HEK293T (cell line): ENCODE measurements around the gene CCDC40.

Experiments used
- ARNT ChIP-seq: fragments of 450-650 bp; IDR thresholded peaks from 2 replicates; pipeline ENCODE4 v1.6.1; 2017; ENCODE audit warnings: mild to moderate bottlenecking
- BHLHE40 ChIP-seq: fragments of 450-650 bp; IDR thresholded peaks from 2 replicates; pipeline ENCODE4 v1.6.1; 2016; ENCODE audit warnings: mild to moderate bottlenecking, moderate library complexity, borderline replicate concordance
- ELF4 ChIP-seq: fragments of 450-650 bp; IDR thresholded peaks from 2 replicates; pipeline ENCODE4 v1.6.1; 2017; ENCODE audit warnings: antibody characterized with exemption
- FOXA1 ChIP-seq: fragments of 450-650 bp; IDR thresholded peaks from 2 replicates; pipeline ENCODE4 v1.6.1; 2016; ENCODE audit warnings: mild to moderate bottlenecking
- FOXK2 ChIP-seq: fragments of 450-650 bp; IDR thresholded peaks from 2 replicates; pipeline ENCODE4 v1.6.1; 2016; ENCODE audit warnings: mild to moderate bottlenecking
- FOXM1 ChIP-seq: fragments of 450-650 bp; IDR thresholded peaks from 2 replicates; pipeline ENCODE4 v1.6.1; 2017; ENCODE audit warnings: mild to moderate bottlenecking, borderline replicate concordance
- HDGF ChIP-seq: fragments of 450-650 bp; IDR thresholded peaks from 2 replicates; pipeline ENCODE4 v1.6.1; 2017; ENCODE audit warnings: antibody characterized with exemption, borderline replicate concordance
- L3MBTL2 ChIP-seq: fragments of 450-650 bp; conservative IDR thresholded peaks from 2 replicates; pipeline ENCODE4 v1.6.1; 2016; ENCODE audit warnings: mild to moderate bottlenecking
- NFRKB ChIP-seq: fragments of 450-650 bp; IDR thresholded peaks from 2 replicates; pipeline ENCODE4 v1.6.1; 2016; ENCODE audit warnings: mild to moderate bottlenecking, moderate library complexity
- PKNOX1 ChIP-seq: fragments of 450-650 bp; IDR thresholded peaks from 2 replicates; pipeline ENCODE4 v1.6.1; 2016
- SP1 ChIP-seq: fragments of 450-650 bp; IDR thresholded peaks from 2 replicates; pipeline ENCODE4 v1.6.1; 2017
- SUZ12 ChIP-seq: fragments of 450-650 bp; IDR thresholded peaks from 2 replicates; pipeline ENCODE4 v1.6.1; 2016; ENCODE audit warnings: mild to moderate bottlenecking
- TARDBP ChIP-seq: fragments of 450-650 bp; IDR thresholded peaks from 2 replicates; pipeline ENCODE4 v1.6.1; 2016
- ZNF384 ChIP-seq: fragments of 450-650 bp; IDR thresholded peaks from 2 replicates; pipeline ENCODE4 v1.6.1; 2016

- TF ChIP-seq FOXA1 (no peak), ZNF384 (no peak), HDGF (no peak), ELF4 (no peak), FOXK2 (no peak), PKNOX1 (no peak), NFRKB (no peak), SP1 (no peak), BHLHE40 (no peak), FOXM1 (no peak), TARDBP (no peak), SUZ12 (no peak), ARNT (no peak), L3MBTL2 (no peak)
Observed at GRCh38 chr17:80109066-80109660, 72.7 kb downstream of the CCDC40 start.
